PC-3 (cell line): ENCODE data around the gene PTH2. TPM values are rescaled to one million over a fixed set of nuclear protein-coding genes. Genes with fewer than 3 reads are reported as not detected.

Experiments used
- ATAC-seq: fragments of 200-7000 bp; cut with Tn5 transposase; 2 replicates; pipeline ENCODE4 v1.9.1; 2020; ENCODE audit warnings: mild to moderate bottlenecking, moderate library complexity
- BruUV-seq: library from RNA; stranded (reverse); fragments of 400-500 nt; replicated peaks from 2 replicates; lab custom pipeline; 2021; lab: Mats Ljungman, UMichigan
- CTCF ChIA-PET: fragments of 300-600 bp; sonication (Branson Sonifier 250); formaldehyde crosslinking; loops from one replicate; lab custom pipeline; 2022; ENCODE audit warnings: antibody characterized with exemption; lab: Charles Lee
- POLR2A ChIA-PET: fragments of 300-600 bp; sonication (Branson Sonifier 250); formaldehyde crosslinking; loops from one replicate; lab custom pipeline; 2022; ENCODE audit warnings: antibody characterized with exemption; ENCODE audit not compliant: unreplicated experiment; lab: Charles Lee
- DNase-seq: peaks from one replicate; pipeline ENCODE4 v3.0.0-alpha.2; 2015
- H2AFZ ChIP-seq: fragments of 300-600 bp; sonication (generic); 2 replicates; pipeline ENCODE4 v1.6.0; 2016; ENCODE audit warnings: antibody characterized with exemption, low read length
- H3F3A ChIP-seq: fragments of 300-600 bp; sonication (generic); one replicate; pipeline ENCODE4 v1.6.0; 2017; ENCODE audit warnings: antibody characterized with exemption, low read length, control low read depth, mild to moderate bottlenecking; ENCODE audit not compliant: unreplicated experiment
- H3K27ac ChIP-seq: fragments of 300-600 bp; sonication (generic); 2 replicates; pipeline ENCODE4 v1.5.1; 2016; ENCODE audit warnings: mild to moderate bottlenecking, low read length
- H3K27me3 ChIP-seq: fragments of 300-600 bp; sonication (generic); 2 replicates; pipeline ENCODE4 v1.6.1; 2016; ENCODE audit warnings: low read length, mixed read lengths
- H3K36me3 ChIP-seq: fragments of 300-600 bp; sonication (generic); 2 replicates; pipeline ENCODE4 v1.6.1; 2016; ENCODE audit warnings: low read depth, mixed run types, low read length, mixed read lengths
- H3K4me1 ChIP-seq: fragments of 300-600 bp; sonication (generic); 2 replicates; pipeline ENCODE4 v1.5.1; 2016; ENCODE audit warnings: low read length; ENCODE audit not compliant: insufficient read depth
- H3K4me2 ChIP-seq: fragments of 300-600 bp; sonication (generic); 2 replicates; pipeline ENCODE4 v1.6.0; 2016; ENCODE audit warnings: low read length
- H3K4me3 ChIP-seq: fragments of 300-600 bp; sonication (generic); 2 replicates; pipeline ENCODE4 v1.5.1; 2016; ENCODE audit warnings: mild to moderate bottlenecking, low read length, mixed read lengths
- H3K79me2 ChIP-seq: fragments of 300-600 bp; sonication (generic); 2 replicates; pipeline ENCODE4 v1.6.1; 2017; ENCODE audit warnings: low read length, mixed read lengths
- H3K9ac ChIP-seq: fragments of 300-600 bp; sonication (generic); 2 replicates; pipeline ENCODE4 v1.6.0; 2016; ENCODE audit warnings: mild to moderate bottlenecking, low read length
- H3K9me2 ChIP-seq: fragments of 300-600 bp; sonication (generic); replicated peaks from 2 replicates; pipeline ENCODE4 v1.6.1; 2016; ENCODE audit warnings: mixed run types, low read length, mixed read lengths
- H3K9me3 ChIP-seq: fragments of 300-600 bp; sonication (generic); 2 replicates; pipeline ENCODE4 v1.6.1; 2016; ENCODE audit warnings: low read length, mixed read lengths
- H4K20me1 ChIP-seq: fragments of 300-600 bp; sonication (generic); 2 replicates; pipeline ENCODE4 v1.6.1; 2016; ENCODE audit warnings: low read length, mixed read lengths
- CTCF ChIP-seq: fragments of 300-600 bp; sonication (generic); conservative IDR thresholded peaks from 2 replicates; pipeline ENCODE4 v1.5.1; 2017; ENCODE audit warnings: antibody characterized with exemption, low read depth, mild to moderate bottlenecking, low read length
- EZH2 ChIP-seq: fragments of 300-600 bp; sonication (generic); IDR thresholded peaks from one replicate; pipeline ENCODE4 v1.6.1; 2017; ENCODE audit warnings: antibody characterized with exemption, mild to moderate bottlenecking, low read length; ENCODE audit not compliant: unreplicated experiment
- EZH2phosphoT487 ChIP-seq: fragments of 300-600 bp; sonication (generic); IDR thresholded peaks from 2 replicates; pipeline ENCODE4 v1.6.1; 2018; ENCODE audit warnings: mild to moderate bottlenecking, antibody characterized with exemption, low read length, borderline replicate concordance
- intact Hi-C: fragments of 100-400 bp; cut with micrococcal nuclease; formaldehyde crosslinking; loops from 2 replicates; pipeline ENCODE4 v1.9.0; 2023
- total RNA-seq: library from RNA; depleted of rRNA; stranded (reverse); fragments of >200 nt; gene quantifications from 2 replicates; pipeline ENCODE4 v1.2.3, GENCODE V29; 2014

The PTH2 gene
- total RNA-seq, 1 experiment from 2014 or later: not detected

- intact Hi-C loops: no loop called here
- no TSS peak for BruUV-seq
- no peaks in the 10 kb centered on the region for H3K9me3 ChIP-seq
- H3K9ac ChIP-seq: no peak overlapping the region
- no peaks in the 10 kb centered on the region for H3K4me1 ChIP-seq
- ChIA-PET POLR2A (no interaction called here), CTCF (no interaction called here)
- no peaks in the 10 kb centered on the region for H3K36me3 ChIP-seq
- no peaks in the 10 kb centered on the region for H4K20me1 ChIP-seq
- H2AFZ ChIP-seq: no peak overlapping the region
- TF ChIP-seq EZH2phosphoT487 (no peak), EZH2 (no peak), CTCF (no peak)
- ATAC-seq (no peak), DNase-seq (no peak)
- peaks cover 49% of the 10 kb centered on the region for H3K27me3 ChIP-seq
- H3K27ac ChIP-seq: no peak overlapping the region
- no peak overlapping the region for H3K4me3 ChIP-seq
- no peaks in the 10 kb centered on the region for H3K79me2 ChIP-seq
- no peaks in the 10 kb centered on the region for H3F3A ChIP-seq
- no peaks in the 10 kb centered on the region for H3K9me2 ChIP-seq
- H3K4me2 ChIP-seq: no peak overlapping the region
Measured at GRCh38 chr19:49415102-49415809, 8.0 kb downstream of the PTH2 start.

GRCh38 chr19:49414256-49414655, 9.0 kb downstream of the PTH2 start:
- intact Hi-C loops: no loop called here
- TF ChIP-seq EZH2 (no peak), CTCF (no peak), EZH2phosphoT487 (no peak)
- no peaks in the 10 kb centered on the region for H3F3A ChIP-seq
- H2AFZ ChIP-seq: no peak overlapping the region
- no peaks in the 10 kb centered on the region for H3K4me1 ChIP-seq
- H3K4me2 ChIP-seq: no peak overlapping the region
- ATAC-seq (no peak), DNase-seq (no peak)
- H3K4me3 ChIP-seq: no peak overlapping the region
- no peak overlapping the region for H3K27ac ChIP-seq
- ChIA-PET CTCF (no interaction called here), POLR2A (no interaction called here)
- BruUV-seq: no TSS peak
- H3K9me2 ChIP-seq: no peaks in the 10 kb centered on the region
- H3K36me3 ChIP-seq: no peaks in the 10 kb centered on the region
- peaks cover 39% of the 10 kb centered on the region for H3K27me3 ChIP-seq
- no peaks in the 10 kb centered on the region for H3K9me3 ChIP-seq
- H4K20me1 ChIP-seq: no peaks in the 10 kb centered on the region
- no peak overlapping the region for H3K9ac ChIP-seq
- H3K79me2 ChIP-seq: no peaks in the 10 kb centered on the region

GRCh38 chr19:49413348-49413747, 9.9 kb downstream of the PTH2 start:
- no TSS peak for BruUV-seq
- H3K9me2 ChIP-seq: no peaks in the 10 kb centered on the region
- ATAC-seq: no peak
- no peaks in the 10 kb centered on the region for H3K36me3 ChIP-seq
- H3K9me3 ChIP-seq: no peaks in the 10 kb centered on the region
- no peaks in the 10 kb centered on the region for H3K4me1 ChIP-seq
- H3K79me2 ChIP-seq: no peaks in the 10 kb centered on the region
- intact Hi-C loops: no loop called here
- H3K4me3 ChIP-seq: no peak overlapping the region
- TF ChIP-seq CTCF (no peak), EZH2 (no peak)
- H2AFZ ChIP-seq: no peak overlapping the region
- ChIA-PET CTCF (no interaction called here), POLR2A (no interaction called here)
- no peak for DNase-seq
- peaks cover 30% of the 10 kb centered on the region for H3K27me3 ChIP-seq
- no peak overlapping the region for H3K4me2 ChIP-seq
- H3K9ac ChIP-seq: no peak overlapping the region
- no peaks in the 10 kb centered on the region for H3F3A ChIP-seq
- H3K27ac ChIP-seq: no peak overlapping the region
- no peaks in the 10 kb centered on the region for H4K20me1 ChIP-seq
